ENCODE measurements around the gene B4GALNT1. TPM values are rescaled to one million over a fixed set of nuclear protein-coding genes. Genes with fewer than 3 reads are reported as not detected.

B4GALNT1 gene
- total RNA-seq, 8 experiments from 2014 or later: 0.61 to 34.3 (median 19.4) TPM

GRCh38 chr12:57606399-57606798 lies 26.6 kb downstream of the B4GALNT1 start:
- Histone ChIP-seq H3K4me3 (no peak overlapping the region), H3K27ac (no peak overlapping the region), H3K4me1 (replicated peaks in 1 of 2) (peaks cover 27 to 36% of the 10 kb centered on the region in 2 donors)
- WGBS, 10 experiments: 71 to 83% methylated on average over 2 of the region's 2 CpGs; no CpG with 5 or more reads in 8 of the 10 experiments
- in situ Hi-C loops (cut with MboI; ENCODE audit: low pct_unique_long_range_greater_than_20kb in 2 of 9, low sequenced_read_pairs in 9 of 9, unreplicated experiment in 9 of 9): no loop called here
- ATAC-seq (replicated peaks in 6 of 8): no peak

- Histone ChIP-seq H3K4me1 (replicated peaks in 1 of 2) (peaks cover 25 to 34% of the 10 kb centered on the region in 2 donors), H3K27ac (peak overlapping the region in 1 of 2 donors; percentile 90), H3K4me3 (peak overlapping the region; percentile 61 to 93 (median 80))
- in situ Hi-C loops (cut with MboI; ENCODE audit: low pct_unique_long_range_greater_than_20kb in 2 of 9, low sequenced_read_pairs in 9 of 9, unreplicated experiment in 9 of 9): no loop called here
- ATAC-seq (replicated peaks in 6 of 8): no peak
- 30 to 100% (median 86%) methylated on average over 1 to 4 of the region's 4 CpGs; no CpG with 5 or more reads in 3 of the 10 experiments for WGBS, 10 experiments
These were observed 27.1 kb downstream of the B4GALNT1 start for GRCh38 chr12:57605811-57606311.

- in situ Hi-C loops (cut with MboI; ENCODE audit: low pct_unique_long_range_greater_than_20kb in 2 of 9, low sequenced_read_pairs in 9 of 9, unreplicated experiment in 9 of 9): no loop called here
These were observed 27.8 kb downstream of the B4GALNT1 start for GRCh38 chr12:57604992-57605810.

DNA sequence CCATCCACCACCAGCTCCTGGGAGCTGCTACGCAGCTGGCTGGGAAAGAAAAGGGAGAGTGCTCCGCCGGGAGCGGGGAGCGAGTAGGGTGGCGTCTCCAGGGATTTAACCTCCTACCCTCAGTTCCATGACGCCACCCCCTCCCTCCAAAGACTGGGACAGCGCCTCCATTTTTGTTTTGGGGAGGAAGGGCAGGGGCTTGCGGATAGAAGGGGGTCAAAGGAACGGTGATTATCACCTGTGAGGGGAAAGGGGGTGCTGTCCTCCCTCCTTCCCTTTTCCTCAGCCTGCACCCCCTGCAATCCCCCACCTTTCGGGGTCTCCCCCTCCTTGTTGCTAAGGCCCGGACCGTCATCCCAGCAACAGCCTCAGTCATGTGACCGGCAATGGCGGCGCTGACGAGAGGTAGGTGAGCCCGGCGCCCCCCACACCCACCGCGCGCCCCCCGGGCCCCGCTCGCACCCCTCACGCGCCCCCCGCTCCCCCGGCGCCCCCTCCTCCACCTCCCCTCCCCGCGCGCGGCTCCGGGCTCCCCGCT lies 28.5 kb downstream of the B4GALNT1 start, which contains the start of gene DTX3:
Gene DTX3, plus strand, starts transcription at position 371 of the 538 bp plus-strand sequence. CDS start 1,694 bp downstream, outside the sequence.
- peaks cover 17 to 21% of the 10 kb centered on the region in 2 donors for H3K4me1 ChIP-seq (replicated peaks in 1 of 2)
- in situ Hi-C loops (cut with MboI; ENCODE audit: low pct_unique_long_range_greater_than_20kb in 2 of 9, low sequenced_read_pairs in 9 of 9, unreplicated experiment in 9 of 9): no loop called here
- peak within 1 kb of the TSS; percentile 83 to 90 for H3K27ac ChIP-seq
- peak within 1 kb of the TSS; percentile 61 to 93 (median 80) for H3K4me3 ChIP-seq
- WGBS, 10 experiments: 0% methylated on average over 1 to 12 of the region's 36 CpGs; no CpG with 5 or more reads in 8 of the 10 experiments
- peak; percentile 35 to 84 (median 74) for ATAC-seq (replicated peaks in 6 of 8)

More at GRCh38 chr12:57604992-57605810, 27.8 kb downstream of the B4GALNT1 start:
- Histone ChIP-seq H3K4me3 (peak overlapping the region; percentile 61 to 93 (median 80)), H3K4me1 (replicated peaks in 1 of 2) (peaks cover 18 to 28% of the 10 kb centered on the region in 2 donors), H3K27ac (peak overlapping the region; percentile 83 to 90)
- peak; percentile 14 to 61 (median 58) for ATAC-seq (replicated peaks in 6 of 8)
- WGBS, 10 experiments: 7 to 20% (median 11%) methylated on average over 3 to 4 of the region's 25 CpGs; no CpG with 5 or more reads in 7 of the 10 experiments

GRCh38 chr12:57603815-57604453 lies 29.1 kb downstream of the B4GALNT1 start:
- ATAC-seq (replicated peaks in 6 of 8): peak; percentile 15 to 64 (median 46)
- H3K4me3 ChIP-seq: peak overlapping the region; percentile 61 to 93 (median 80)
- peaks cover 17 to 21% of the 10 kb centered on the region in 2 donors for H3K4me1 ChIP-seq (replicated peaks in 1 of 2)
- in situ Hi-C loops (cut with MboI; ENCODE audit: low pct_unique_long_range_greater_than_20kb in 2 of 9, low sequenced_read_pairs in 9 of 9, unreplicated experiment in 9 of 9): no loop called here
- WGBS, 10 experiments: 16 to 75% (median 36%) methylated on average over 1 to 5 of the region's 6 CpGs; no CpG with 5 or more reads in 2 of the 10 experiments
- peak overlapping the region; percentile 83 to 90 for H3K27ac ChIP-seq

- WGBS, 10 experiments: 70 to 100% (median 92%) methylated on average over 1 to 2 of the region's 2 CpGs; no CpG with 5 or more reads in 5 of the 10 experiments
- in situ Hi-C loops (cut with MboI; ENCODE audit: low pct_unique_long_range_greater_than_20kb in 2 of 9, low sequenced_read_pairs in 9 of 9, unreplicated experiment in 9 of 9): no loop called here
- H3K4me1 ChIP-seq (replicated peaks in 1 of 2): peaks cover 17 to 21% of the 10 kb centered on the region in 2 donors
- peak overlapping the region in 1 of 2 donors; percentile 90 for H3K27ac ChIP-seq
- ATAC-seq (replicated peaks in 6 of 8): no peak
- no peak overlapping the region for H3K4me3 ChIP-seq
These were observed 29.7 kb downstream of the B4GALNT1 start for GRCh38 chr12:57603324-57603723.

GRCh38 chr12:57602544-57602943 lies 30.5 kb downstream of the B4GALNT1 start:
- ATAC-seq (replicated peaks in 6 of 8): no peak
- H3K4me1 ChIP-seq (replicated peaks in 1 of 2): peaks cover 17 to 21% of the 10 kb centered on the region in 2 donors
- no peak overlapping the region for H3K4me3 ChIP-seq
- in situ Hi-C loops (cut with MboI; ENCODE audit: low pct_unique_long_range_greater_than_20kb in 2 of 9, low sequenced_read_pairs in 9 of 9, unreplicated experiment in 9 of 9): no loop called here
- H3K27ac ChIP-seq: no peak overlapping the region

GRCh38 chr12:57600395-57600794 lies 32.6 kb downstream of the B4GALNT1 start:
- H3K4me3 ChIP-seq: no peak overlapping the region
- H3K27ac ChIP-seq: no peak overlapping the region
- 50 to 100% (median 56%) methylated on average over 2 of the region's 2 CpGs; no CpG with 5 or more reads in 3 of the 10 experiments for WGBS, 10 experiments
- no peak for ATAC-seq (replicated peaks in 6 of 8)
- peaks cover 10 to 13% of the 10 kb centered on the region in 2 donors for H3K4me1 ChIP-seq (replicated peaks in 1 of 2)
- in situ Hi-C loops (cut with MboI; ENCODE audit: low pct_unique_long_range_greater_than_20kb in 2 of 9, low sequenced_read_pairs in 9 of 9, unreplicated experiment in 9 of 9): no loop called here

DNA sequence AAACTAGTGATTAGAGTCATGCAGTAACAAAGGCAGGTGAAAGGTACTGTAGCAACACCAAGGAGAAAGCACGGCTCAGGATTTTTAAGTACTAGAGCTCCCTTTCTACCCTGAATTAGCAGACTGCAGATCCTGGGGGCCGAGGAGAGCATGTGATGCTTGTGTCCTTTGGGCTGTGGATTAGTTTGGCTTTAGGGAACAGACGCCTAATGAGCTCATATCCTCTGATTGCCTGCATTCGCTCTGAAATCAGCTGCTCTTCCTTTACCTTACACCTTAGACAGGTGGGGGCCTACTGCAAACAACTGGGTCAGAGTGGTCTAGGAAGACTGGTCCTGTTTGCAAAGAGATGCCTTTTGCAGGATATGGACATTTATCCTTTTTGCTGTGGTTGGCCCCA lies 39.8 kb downstream of the B4GALNT1 start:
- Histone ChIP-seq H3K27ac (no peak overlapping the region), H3K4me1 (replicated peaks in 1 of 2) (peaks cover 2 to 9% of the 10 kb centered on the region in 2 donors), H3K4me3 (no peak overlapping the region)
- in situ Hi-C loops (cut with MboI; ENCODE audit: low pct_unique_long_range_greater_than_20kb in 2 of 9, low sequenced_read_pairs in 9 of 9, unreplicated experiment in 9 of 9): no loop called here
- ATAC-seq (replicated peaks in 6 of 8): no peak
- WGBS, 10 experiments: 33 to 100% (median 78%) methylated on average over 1 to 4 of the region's 4 CpGs; no CpG with 5 or more reads in 4 of the 10 experiments

GRCh38 chr12:57592551-57593165 lies 40.3 kb downstream of the B4GALNT1 start:
- Histone ChIP-seq H3K4me3 (peak overlapping the region in 1 of 5 donors; percentile 95), H3K4me1 (replicated peaks in 1 of 2) (peaks cover 2 to 9% of the 10 kb centered on the region in 2 donors), H3K27ac (no peak overlapping the region)
- in situ Hi-C loops (cut with MboI; ENCODE audit: low pct_unique_long_range_greater_than_20kb in 2 of 9, low sequenced_read_pairs in 9 of 9, unreplicated experiment in 9 of 9): no loop called here
- ATAC-seq (replicated peaks in 6 of 8): no peak
- 57 to 100% (median 82%) methylated on average over 1 to 2 of the region's 2 CpGs; no CpG with 5 or more reads in 2 of the 10 experiments for WGBS, 10 experiments

DNA sequence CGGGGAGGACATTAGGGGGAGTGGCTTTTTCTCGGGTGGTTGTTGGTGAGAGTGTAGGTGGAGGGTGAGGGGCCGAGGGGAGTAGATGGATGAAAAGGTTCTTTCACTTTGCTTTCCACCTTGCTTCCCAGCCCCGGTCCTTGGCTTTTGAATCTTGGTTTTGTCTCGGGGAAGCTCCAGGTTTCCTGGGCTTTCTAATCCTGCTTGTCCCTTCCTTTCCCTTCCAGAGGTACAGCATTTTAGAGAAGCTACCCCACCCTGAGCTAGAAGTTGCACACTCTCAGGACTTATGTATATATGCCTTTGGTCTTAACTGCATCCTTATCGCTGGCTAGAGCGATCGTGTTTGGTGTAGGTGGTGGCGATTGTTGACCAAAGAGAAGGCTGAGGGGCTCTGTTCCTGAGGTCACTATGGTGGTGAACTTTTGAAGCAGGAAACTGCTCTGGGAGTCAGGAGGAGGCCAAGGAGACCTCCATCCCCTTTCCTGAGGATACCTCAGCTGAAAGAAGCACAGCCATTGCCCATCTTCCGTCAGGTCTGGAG lies 41.1 kb downstream of the B4GALNT1 start:
- H3K27ac ChIP-seq: peak overlapping the region in 1 of 2 donors; percentile 47
- WGBS, 10 experiments: 0 to 83% (median 70%) methylated on average over 1 to 5 of the region's 10 CpGs; no CpG with 5 or more reads in 3 of the 10 experiments

More for the DNA sequence above, 41.1 kb downstream of the B4GALNT1 start:
- ATAC-seq (replicated peaks in 6 of 8): no peak
- in situ Hi-C loops (cut with MboI; ENCODE audit: low pct_unique_long_range_greater_than_20kb in 2 of 9, low sequenced_read_pairs in 9 of 9, unreplicated experiment in 9 of 9): no loop called here
- H3K4me3 ChIP-seq: peak overlapping the region; percentile 62 to 95 (median 80)
- peaks cover 2 to 9% of the 10 kb centered on the region in 2 donors for H3K4me1 ChIP-seq (replicated peaks in 1 of 2)

Data from motor neuron (in vitro differentiated cells).